CD4-positive, alpha-beta T cell treated with Interleukin-12 subunit alpha and Interleukin-12 subunit beta, for 1 hour (primary cell): ENCODE data around the gene NRXN3.

Experiments used
- DNase-seq: peaks from one replicate; pipeline ENCODE4 v3.0.0-alpha.2; 2020

The NRXN3 gene

GRCh38 chr14:79037593-79037992 is 867.4 kb downstream of the NRXN3 start:
- no peak for DNase-seq

GRCh38 chr14:79040790-79041189 is 870.6 kb downstream of the NRXN3 start:
- DNase-seq, result no peak

DNA sequence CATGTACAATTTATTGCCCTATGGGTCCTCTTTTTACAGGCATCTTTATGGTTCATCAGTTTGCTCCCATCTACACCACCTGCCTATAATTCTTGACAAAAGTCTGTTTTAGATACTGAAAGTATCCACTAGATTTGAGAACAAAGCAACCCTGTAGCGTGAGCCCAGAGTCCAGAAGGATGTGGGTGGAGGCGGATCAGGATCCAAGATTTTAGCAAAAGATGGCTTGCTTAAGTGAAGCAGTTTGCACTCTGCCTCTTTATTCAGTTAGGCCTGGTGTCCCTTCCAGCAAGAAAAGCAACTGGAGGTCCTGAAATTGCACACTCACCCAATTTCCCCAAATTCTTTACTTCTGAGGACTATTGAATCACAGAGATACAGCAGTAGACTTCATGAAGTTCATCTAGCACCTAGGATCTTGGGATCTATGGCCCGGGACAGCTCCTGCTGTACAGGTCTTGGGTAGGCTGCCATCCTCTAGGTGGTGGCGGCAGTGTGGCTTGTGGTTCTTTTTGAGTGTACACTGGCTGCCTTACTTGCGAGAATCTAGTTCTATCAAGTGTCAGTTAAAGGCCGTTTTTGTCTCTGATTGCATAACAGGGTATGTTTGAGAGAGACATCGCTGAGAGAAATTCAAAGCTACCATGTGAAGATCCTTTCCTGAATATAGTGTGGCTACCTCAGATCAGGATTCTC is 873.2 kb downstream of the NRXN3 start:
- DNase-seq, result no peak

DNA sequence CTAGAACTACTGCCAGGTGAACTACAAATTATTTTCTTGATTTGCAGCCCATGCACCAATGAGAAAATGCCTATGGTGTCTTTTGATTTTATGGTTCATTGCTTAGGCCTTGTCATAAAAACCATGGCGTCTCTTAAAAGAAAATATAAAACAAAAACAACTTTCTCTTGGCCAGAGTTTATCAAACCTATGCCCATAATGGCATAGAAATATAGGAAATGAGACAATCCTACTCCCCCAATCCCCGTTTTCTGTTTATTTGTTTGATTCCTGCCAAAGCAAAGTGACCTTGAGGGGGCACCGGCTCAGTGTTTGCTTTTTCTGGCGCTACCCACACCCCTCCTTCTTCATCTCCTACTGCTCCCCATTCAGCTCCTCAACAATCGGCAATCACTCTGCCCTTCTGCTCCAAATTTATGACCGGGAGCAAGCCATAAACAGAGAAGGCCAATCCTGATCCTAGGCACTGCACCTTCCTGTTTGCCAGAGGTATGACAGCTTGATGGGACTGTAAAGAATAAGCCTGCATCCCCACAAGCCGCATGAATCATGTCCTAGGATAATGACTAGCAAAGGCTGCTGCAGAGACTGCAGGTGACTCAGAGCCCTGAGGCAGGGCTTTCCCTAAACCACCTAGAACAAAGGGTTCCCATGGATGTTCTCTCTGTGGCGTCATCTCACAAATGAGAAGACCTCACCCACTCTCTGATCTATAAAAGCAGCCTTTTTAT is 874.9 kb downstream of the NRXN3 start:
- no peak for DNase-seq

- no peak for DNase-seq
Measured at GRCh38 chr14:79050787-79051727, 880.9 kb downstream of the NRXN3 start.

DNA sequence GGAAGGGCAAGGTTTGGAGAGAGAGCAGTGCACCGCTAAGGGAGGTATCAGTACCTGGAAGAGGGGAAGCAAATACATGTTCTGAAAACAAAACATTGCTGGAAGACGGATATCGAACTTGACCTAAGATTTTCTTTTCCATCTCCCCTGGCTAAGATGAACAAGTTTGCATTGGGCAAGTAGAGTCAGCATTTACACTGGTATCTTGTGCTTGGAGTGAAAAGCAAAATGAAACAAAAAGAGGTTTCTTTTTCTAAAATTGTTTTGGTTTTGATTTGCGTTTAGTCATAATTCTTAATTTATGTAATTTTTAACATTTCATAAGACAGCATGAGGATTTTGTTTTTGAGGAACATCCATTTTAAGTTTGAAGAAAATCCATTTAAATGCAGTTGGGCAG is 881.6 kb downstream of the NRXN3 start:
- DNase-seq, result no peak

GRCh38 chr14:79056879-79057278 is 886.7 kb downstream of the NRXN3 start:
- no peak for DNase-seq

- DNase-seq, result no peak
Measured at GRCh38 chr14:79057333-79057732, 887.2 kb downstream of the NRXN3 start.

- no peak for DNase-seq
Measured at GRCh38 chr14:79062226-79062625, 892.1 kb downstream of the NRXN3 start.

DNA sequence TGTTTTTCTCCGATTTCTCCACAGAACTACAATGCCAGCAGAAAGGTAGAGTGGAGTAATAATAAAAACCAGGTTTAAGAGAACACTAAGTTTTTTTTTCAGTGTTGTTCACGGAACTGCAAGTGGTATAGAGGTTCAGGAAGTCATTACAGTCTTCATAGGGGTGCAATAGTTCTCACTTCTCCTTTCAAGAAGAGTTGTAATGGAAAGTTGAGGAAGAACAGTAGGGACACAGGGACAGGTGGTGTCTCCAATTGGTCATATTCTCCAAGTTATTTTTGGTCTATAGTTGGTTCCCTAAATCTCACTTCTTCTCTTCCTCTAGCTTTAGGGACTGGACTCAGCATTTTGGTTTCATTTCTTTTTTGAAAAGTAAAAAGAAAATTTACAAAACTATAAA is 894.0 kb downstream of the NRXN3 start:
- DNase-seq, result no peak

- no peak for DNase-seq
Measured at GRCh38 chr14:79074510-79074909, 904.3 kb downstream of the NRXN3 start.

DNA sequence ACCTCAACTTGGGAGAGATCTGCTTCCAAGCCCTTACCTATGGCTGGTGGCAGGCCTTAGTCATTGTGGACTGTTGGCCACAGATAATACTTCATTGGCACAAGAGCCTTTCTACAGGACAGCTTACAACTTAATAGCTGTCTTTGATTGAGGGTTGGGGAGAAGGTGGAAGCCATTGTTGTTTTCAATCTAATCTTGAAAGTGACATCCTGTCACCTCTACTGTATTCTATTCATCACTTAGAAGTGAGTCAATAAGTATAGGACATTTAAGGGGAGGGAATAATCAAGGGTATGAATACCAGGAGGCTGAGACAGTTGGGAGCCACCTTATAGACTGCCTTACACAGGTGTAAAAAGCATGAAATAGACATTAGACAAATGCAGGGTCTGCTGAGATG is 906.3 kb downstream of the NRXN3 start:
- no peak for DNase-seq

GRCh38 chr14:79077096-79077495 is 906.9 kb downstream of the NRXN3 start:
- DNase-seq, result no peak

- DNase-seq, result no peak
Measured at GRCh38 chr14:79080040-79080439, 909.9 kb downstream of the NRXN3 start.

DNA sequence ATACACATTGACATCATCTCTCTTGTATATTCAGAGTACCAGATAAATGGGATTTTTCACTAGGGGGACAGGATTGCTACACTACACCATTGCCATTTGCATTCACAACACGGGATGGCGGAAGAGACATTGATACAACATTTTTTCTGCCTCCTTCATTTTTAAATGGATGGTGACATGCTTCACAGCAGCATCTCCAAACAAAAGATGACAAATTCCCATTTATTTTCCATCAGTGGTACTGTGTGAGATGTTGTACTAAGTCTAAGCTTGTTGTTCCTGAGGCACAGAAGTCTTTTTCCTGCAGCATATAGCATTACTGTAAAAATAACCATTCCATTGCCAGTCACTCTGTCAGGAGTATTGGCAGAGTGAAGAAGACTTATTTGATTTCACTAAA is 912.7 kb downstream of the NRXN3 start:
- DNase-seq, result no peak

DNA sequence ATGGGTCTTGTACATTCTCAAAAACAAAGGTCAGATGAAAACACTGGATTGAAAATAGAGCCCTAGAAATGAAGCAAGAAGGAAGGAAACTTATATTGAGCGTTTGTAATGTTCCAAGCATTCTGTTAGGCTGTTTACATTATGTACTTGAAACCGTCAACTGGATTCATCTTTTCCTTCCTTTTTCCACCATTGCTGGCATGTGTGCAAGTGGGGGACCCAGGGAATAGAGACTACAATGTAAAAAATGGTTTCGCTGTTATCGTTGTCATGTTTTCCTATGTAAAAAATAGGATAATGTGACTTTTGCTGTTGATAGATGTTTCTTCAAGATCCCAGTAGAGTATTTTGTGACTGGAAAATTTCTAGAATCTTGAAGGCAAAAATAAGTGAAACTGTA is 913.2 kb downstream of the NRXN3 start:
- DNase-seq, result no peak

DNA sequence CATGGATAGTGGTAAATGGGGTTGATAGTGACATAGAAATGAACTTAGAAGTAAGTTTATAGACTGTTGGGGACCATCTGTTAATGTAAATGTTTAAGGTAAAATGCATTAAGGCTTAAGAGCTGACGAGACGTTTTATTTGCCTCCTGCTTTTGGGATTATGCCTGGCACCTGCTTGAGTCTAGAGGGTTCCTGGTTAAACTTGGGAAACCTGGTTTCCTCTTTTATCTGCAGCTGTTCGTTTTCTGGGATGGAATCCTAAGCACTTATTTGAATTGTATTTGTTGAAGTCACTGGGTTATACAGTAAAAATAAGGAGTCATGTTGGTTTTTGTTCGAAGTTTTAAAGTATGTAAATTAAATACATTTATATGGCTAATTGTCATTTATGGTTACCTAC is 914.7 kb downstream of the NRXN3 start:
- DNase-seq, result no peak

DNA sequence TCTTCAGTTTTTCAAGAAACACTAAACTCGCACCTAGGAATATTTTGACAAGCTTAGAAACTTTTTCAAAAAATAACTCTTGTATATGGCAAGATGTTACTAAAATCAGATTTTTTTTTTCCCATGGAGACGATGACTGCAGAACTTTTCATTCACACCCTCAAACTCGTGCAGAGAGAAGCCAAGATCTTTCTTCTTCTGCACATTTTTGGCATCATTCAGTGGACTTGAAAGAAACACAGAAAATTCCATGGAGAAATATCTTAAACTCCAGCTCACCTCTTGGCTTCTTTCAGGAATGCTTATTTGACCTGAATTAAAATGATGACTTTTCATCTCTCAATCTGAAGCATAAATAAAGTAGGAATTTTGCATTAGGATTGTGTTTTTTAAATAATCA is 919.4 kb downstream of the NRXN3 start:
- no peak for DNase-seq

GRCh38 chr14:79090641-79091180 is 920.5 kb downstream of the NRXN3 start:
- DNase-seq, result no peak

DNA sequence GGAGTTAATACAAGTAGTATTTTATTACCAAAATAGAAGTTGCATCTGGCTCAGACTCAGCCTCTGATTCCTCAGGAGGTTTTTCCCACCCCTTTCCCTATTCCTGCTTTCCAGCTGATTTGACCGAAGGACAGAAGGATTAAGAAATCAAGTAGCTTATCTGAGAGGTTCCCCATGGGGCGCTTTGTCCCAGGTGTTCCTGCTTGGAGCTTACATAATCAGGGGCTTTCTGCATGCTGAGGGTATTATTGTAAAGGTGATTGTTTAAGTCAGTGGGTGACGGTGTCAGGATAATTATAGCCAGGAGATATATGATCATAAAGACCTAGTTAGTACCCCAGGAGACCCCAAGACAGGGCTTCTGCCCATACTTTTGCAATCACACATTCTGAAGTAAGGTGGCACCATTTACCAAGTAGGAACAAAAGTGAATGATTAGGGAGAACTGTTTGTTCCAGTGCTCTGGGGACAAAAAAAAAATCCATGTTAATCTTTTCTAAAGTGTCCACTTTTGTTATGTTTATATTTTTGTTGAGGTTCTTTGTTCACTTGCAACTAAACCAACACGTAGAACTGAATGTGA is 921.3 kb downstream of the NRXN3 start:
- no peak for DNase-seq

DNA sequence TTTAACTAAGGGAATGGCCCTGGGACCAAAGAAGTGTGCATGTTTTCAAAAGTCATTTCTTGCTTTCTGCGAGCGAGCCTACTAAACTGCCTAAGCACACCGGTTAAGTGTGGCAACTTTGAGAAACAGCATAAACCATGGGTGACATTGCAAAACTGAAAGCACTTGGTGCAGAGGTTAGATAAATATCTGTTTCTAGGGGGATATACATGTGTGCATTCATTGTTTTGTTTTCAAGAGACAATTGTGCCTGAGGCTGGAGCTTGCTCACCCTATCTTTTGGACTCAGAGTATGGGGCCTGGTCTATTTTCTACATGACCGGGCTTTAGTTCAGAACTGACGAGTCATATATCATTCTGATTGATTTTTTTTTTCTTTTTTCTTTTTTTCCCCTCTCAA is 923.4 kb downstream of the NRXN3 start:
- no peak for DNase-seq

GRCh38 chr14:79094951-79095350 is 924.8 kb downstream of the NRXN3 start:
- no peak for DNase-seq

DNA sequence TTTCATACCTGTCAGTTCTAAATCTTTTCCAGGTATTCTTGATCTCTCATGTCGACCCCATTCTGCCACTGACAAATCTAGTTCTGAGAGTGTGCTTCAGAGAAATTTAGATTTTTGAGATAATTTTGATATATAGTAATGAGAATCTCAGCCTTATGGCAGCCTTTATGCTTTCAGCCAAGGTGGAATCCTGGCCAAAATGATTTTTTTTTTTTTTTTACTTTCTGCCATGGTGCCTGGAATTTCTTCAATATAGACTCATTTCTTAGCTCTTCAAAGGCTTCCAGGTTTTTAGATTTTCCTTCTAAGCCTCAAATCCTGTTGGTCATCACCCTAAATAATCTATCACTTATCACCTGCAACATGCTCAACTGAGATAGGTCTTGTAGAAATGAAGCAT is 926.6 kb downstream of the NRXN3 start:
- DNase-seq, result no peak
